ENCODE results near the gene LRP1-AS. TPM values are rescaled to one million over a fixed set of nuclear protein-coding genes. Genes with fewer than 3 reads are reported as not detected.
A peak's percentile ranks its signal among the peaks of the same experiment; 100 is the strongest.

Gene LRP1-AS
- total and polyA plus RNA-seq, 10 of the 15 experiments (the other 5 are each of a cell fraction or from before 2014, with no cell fraction given) = not detected

DNA sequence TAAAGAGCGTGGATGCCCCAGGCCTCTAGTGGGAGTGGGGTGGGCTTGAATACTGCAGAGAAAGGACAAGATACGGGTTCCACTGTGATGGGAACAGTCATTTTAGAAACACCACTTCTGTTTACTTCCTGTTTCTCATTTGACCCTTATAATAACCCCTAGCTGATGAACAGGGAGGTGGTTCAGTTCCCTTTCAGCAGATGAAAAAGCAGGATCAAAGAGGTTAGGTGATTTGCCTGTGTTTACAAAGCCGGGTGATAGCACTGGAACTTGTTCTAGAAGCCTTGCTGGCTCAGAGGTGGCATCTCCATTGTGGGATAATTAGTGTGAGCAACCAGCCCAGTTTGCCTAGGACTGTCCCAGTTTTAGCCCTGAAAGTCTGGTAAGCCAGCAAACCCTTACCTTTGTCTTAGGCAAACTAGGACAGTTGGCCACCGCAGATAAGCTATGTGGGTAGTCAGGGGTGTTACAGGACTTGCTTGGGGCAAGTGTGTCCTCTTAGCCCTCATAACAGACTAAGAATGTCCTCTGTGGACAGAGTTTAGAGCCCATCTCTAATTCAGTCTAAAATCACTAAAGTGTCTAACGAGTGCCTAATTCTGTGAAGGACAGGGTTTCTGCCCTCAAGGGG, 7.5 kb upstream of the LRP1-AS start:
- ChIA-PET RAD21 (ENCODE audit: unreplicated experiment) (no interaction called here), CTCF (interaction anchor here (0.7 to 1.0 kb wide), 2 partner anchors 31 to 85 kb away, joined by 3 read pairs; no protein-coding TSS in a partner anchor), SMC1A (ENCODE audit: uncharacterized antibody, unreplicated experiment) (no interaction called here), POLR2A (no interaction called here)
- TF ChIP-seq NR2F1 (conservative IDR thresholded peaks at IDR 0.05) (peak; percentile 70), ZNF217 (IDR thresholded peaks at IDR 0.05) (no peak), NBN (IDR thresholded peaks at IDR 0.05) (no peak), RB1 (IDR thresholded peaks at IDR 0.05; ENCODE audit: borderline replicate concordance) (no peak), ASH2L (IDR thresholded peaks at IDR 0.05; ENCODE audit: borderline replicate concordance, low read depth) (no peak), ZNF207 (IDR thresholded peaks at IDR 0.05; ENCODE audit: borderline replicate concordance) (no peak), STAT3 (IDR thresholded peaks at IDR 0.05; ENCODE audit: low read depth, low read length) (no peak), SPI1 (IDR thresholded peaks at IDR 0.05; ENCODE audit: borderline replicate concordance, insufficient read depth, low read depth, low read length) (peak; percentile 23; the same call in 1 of the 2 replicates), NR2C1 (IDR thresholded peaks at IDR 0.05) (peak; percentile 46), NRF1 (conservative IDR thresholded peaks at IDR 0.05; ENCODE audit: low read depth, low read length) (no peak), ESRRA (IDR thresholded peaks at IDR 0.05; ENCODE audit: low read length) (no peak), STAT1 (conservative IDR thresholded peaks at IDR 0.05) (no peak)
- TF ChIP-seq, protein P1, sequence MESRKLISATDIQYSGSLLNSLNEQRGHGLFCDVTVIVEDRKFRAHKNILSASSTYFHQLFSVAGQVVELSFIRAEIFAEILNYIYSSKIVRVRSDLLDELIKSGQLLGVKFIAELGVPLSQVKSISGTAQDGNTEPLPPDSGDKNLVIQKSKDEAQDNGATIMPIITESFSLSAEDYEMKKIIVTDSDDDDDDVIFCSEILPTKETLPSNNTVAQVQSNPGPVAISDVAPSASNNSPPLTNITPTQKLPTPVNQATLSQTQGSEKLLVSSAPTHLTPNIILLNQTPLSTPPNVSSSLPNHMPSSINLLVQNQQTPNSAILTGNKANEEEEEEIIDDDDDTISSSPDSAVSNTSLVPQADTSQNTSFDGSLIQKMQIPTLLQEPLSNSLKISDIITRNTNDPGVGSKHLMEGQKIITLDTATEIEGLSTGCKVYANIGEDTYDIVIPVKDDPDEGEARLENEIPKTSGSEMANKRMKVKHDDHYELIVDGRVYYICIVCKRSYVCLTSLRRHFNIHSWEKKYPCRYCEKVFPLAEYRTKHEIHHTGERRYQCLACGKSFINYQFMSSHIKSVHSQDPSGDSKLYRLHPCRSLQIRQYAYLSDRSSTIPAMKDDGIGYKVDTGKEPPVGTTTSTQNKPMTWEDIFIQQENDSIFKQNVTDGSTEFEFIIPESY (IDR thresholded peaks at IDR 0.05) = no peak
- TF ChIP-seq, protein P2, sequence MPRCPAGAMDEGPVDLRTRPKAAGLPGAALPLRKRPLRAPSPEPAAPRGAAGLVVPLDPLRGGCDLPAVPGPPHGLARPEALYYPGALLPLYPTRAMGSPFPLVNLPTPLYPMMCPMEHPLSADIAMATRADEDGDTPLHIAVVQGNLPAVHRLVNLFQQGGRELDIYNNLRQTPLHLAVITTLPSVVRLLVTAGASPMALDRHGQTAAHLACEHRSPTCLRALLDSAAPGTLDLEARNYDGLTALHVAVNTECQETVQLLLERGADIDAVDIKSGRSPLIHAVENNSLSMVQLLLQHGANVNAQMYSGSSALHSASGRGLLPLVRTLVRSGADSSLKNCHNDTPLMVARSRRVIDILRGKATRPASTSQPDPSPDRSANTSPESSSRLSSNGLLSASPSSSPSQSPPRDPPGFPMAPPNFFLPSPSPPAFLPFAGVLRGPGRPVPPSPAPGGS (IDR thresholded peaks at IDR 0.05; ENCODE audit: borderline replicate concordance, insufficient read depth, low read depth, low read length, poor library complexity, severe bottlenecking) = no peak
- TF ChIP-seq, protein P3, sequence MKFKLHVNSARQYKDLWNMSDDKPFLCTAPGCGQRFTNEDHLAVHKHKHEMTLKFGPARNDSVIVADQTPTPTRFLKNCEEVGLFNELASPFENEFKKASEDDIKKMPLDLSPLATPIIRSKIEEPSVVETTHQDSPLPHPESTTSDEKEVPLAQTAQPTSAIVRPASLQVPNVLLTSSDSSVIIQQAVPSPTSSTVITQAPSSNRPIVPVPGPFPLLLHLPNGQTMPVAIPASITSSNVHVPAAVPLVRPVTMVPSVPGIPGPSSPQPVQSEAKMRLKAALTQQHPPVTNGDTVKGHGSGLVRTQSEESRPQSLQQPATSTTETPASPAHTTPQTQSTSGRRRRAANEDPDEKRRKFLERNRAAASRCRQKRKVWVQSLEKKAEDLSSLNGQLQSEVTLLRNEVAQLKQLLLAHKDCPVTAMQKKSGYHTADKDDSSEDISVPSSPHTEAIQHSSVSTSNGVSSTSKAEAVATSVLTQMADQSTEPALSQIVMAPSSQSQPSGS (IDR thresholded peaks at IDR 0.05; ENCODE audit: low read length) = no peak
- Histone ChIP-seq H3K9me3 (replicated peaks; ENCODE audit: control insufficient read depth, insufficient read depth, low read length) (no peaks in the 10 kb centered on the region), H2AFZ (ENCODE audit: control insufficient read depth, low read depth, low read length) (peak overlapping the region; percentile 8), H3K36me3 (ENCODE audit: control insufficient read depth in 2 of 2, insufficient read depth in 2 of 2, low read length in 1 of 2) (no peaks in the 10 kb centered on the region), H3K4me2 (ENCODE audit: control insufficient read depth, insufficient read depth) (no peak overlapping the region; the same call in 1 of the 2 replicates), H3K4me1 (ENCODE audit: control insufficient read depth, insufficient read depth, low read length) (peaks cover 4% of the 10 kb centered on the region; the same call in 1 of the 2 replicates), H3K27me3 (replicated peaks in 1 of 2; ENCODE audit: control insufficient read depth in 2 of 2, insufficient read depth in 2 of 2, low read length in 1 of 2) (no peaks in the 10 kb centered on the region), H3K27ac (ENCODE audit: control insufficient read depth, insufficient read depth) (no peak overlapping the region), H3K79me2 (ENCODE audit: control insufficient read depth, insufficient read depth, low read length) (no peaks in the 10 kb centered on the region), H4K20me1 (ENCODE audit: control insufficient read depth, insufficient read depth) (no peaks in the 10 kb centered on the region), H3K4me3 (no peak overlapping the region), H3K9ac (ENCODE audit: control insufficient read depth, insufficient read depth, low read length) (no peak overlapping the region)
- peak; percentile 79 for FAIRE-seq
- no TSS peak for BruUV-seq (replicated peaks)
- 33% methylated on average over 5 of the region's 5 CpGs for WGBS (ENCODE audit: insufficient coverage, insufficient replicate concordance, low lambda C conversion rate, missing lambda C conversion rate)
- DNase-seq (ENCODE audit: low read depth, low spot score) = no peak
- ATAC-seq = peak; percentile 69
- in situ Hi-C loops (cut with MboI) = no loop called here
- intact Hi-C loops (cut with micrococcal nuclease; ENCODE audit: unreplicated experiment) = no loop called here

Data from GM12878 (cell line).